CMK (cell line): Measurements from ENCODE around the gene ZC2HC1B.

Experiments
- DNase-seq: peaks from one replicate; pipeline ENCODE4 v3.0.0-alpha.2; 2010; ENCODE audit warnings: low read depth

The ZC2HC1B gene

GRCh38 chr6:143934331-143934730, 70.1 kb downstream of the ZC2HC1B start:
- DNase-seq, result no peak

- DNase-seq, result no peak
Measured at GRCh38 chr6:143934867-143935266, 70.6 kb downstream of the ZC2HC1B start.

DNA sequence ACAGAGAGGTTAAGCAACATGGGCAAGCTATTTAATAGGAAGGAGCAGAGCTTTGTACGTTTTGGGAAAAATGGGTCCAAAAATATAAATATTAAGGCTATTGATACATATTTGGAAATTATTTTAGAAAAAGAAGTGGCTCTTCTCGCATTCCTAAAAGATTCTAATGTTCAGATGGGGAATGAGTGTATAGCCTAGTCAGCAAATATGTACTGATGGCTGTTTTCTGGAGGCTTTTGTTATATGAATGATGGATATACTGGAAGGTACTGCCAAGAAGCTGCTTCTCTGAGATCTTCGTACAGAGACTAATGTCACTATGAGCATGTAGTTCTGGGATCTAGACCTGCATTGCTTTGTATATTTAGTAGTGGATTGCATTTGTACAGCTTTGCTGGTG, 72.1 kb downstream of the ZC2HC1B start:
- no peak for DNase-seq

DNA sequence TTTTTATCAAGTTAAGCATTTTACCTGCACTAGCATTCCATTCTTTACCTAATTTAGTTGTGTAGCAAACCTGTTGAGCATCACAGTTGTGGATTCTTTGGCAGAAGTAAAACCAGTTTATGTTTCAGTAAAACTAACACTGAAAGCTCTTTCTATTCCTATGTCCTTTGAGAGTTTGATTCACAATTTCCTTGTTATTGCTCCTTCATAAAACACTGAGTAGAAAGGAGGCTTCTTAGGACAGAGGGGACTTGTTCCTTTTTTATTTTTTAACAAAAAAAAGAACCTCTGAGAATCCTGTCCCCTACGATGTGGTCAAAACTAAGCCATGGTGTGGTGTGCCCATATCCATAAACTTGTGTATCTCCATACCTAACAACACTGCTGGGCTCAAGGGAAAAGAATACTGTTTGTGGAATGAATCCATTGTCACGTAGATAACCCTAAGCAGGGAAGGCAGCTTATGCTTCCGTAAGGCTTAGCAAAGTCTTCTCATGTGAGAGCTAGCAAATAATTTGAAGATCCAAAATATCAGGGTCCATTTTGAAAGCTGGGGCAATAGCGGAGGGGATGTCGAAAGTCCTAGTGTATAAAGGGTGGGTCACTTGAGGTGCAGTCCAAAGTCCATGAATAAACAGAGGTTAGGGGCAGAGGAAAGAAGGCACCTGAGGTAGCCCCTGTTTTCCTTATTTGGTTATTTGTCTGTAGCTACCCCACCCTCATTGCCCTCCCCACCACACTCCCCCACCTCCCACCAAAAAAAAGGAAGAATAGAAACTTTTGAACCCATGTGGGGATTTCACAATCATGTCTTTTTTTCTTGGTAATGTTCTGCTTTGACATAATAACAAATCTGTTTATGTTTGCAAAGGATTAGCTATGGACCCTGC, 72.7 kb downstream of the ZC2HC1B start:
- no peak for DNase-seq

GRCh38 chr6:143937668-143937970, 73.3 kb downstream of the ZC2HC1B start:
- no peak for DNase-seq

- DNase-seq, result no peak
Measured at GRCh38 chr6:143939364-143939763, 75.1 kb downstream of the ZC2HC1B start.

DNA sequence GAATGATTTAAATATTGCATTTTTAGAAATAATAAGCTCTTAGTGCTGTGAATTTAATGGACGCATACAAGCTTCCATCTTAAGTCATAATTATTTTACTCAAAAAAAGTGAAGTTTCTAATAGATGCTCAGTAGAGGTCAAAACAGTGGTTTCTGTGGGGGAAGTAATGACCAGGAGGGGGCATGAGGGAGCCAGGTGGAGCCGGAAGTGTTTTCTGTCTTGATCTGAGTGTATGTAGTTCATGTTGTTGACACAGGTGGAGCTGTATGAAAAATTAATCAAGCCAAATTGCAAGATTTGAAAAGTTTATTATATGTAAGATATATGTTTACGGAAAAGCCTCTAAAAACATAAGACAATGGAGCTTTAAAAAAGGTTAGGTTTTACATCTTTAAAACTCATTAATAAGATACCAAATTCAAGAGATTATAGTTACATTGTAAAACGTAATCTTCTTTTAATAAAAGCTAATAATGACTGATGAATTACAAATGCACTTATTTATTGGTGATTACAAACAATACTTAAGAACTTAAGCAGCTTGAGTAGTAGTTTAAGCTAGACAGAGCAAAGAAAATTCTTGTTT, 75.8 kb downstream of the ZC2HC1B start:
- DNase-seq, result peak; percentile 39

GRCh38 chr6:143941852-143942627, 77.8 kb downstream of the ZC2HC1B start:
- peak; percentile 44 for DNase-seq

- no peak for DNase-seq
Measured at GRCh38 chr6:143948208-143948607, 83.9 kb downstream of the ZC2HC1B start.

DNA sequence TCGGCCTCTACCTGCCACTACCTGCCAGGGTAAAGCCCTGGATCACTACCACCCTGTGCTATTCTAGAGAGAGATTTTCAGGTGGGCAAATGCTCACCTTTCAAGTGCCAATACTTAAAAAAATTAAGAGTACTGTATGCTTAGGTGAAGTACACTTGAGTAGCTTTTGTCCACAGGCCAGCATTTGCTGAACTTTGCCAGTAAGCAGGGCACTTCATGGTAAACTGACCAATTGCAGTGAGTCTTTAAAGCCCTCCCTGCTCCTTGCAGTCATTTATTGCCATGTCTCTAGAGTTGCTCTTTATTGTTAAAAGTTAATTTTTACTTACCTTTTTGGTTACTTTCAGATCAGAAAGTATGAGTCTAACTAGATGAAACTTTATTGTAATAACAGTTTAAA, 85.3 kb downstream of the ZC2HC1B start:
- DNase-seq, result no peak

- no peak for DNase-seq
Measured at GRCh38 chr6:143949962-143950361, 85.7 kb downstream of the ZC2HC1B start.

DNA sequence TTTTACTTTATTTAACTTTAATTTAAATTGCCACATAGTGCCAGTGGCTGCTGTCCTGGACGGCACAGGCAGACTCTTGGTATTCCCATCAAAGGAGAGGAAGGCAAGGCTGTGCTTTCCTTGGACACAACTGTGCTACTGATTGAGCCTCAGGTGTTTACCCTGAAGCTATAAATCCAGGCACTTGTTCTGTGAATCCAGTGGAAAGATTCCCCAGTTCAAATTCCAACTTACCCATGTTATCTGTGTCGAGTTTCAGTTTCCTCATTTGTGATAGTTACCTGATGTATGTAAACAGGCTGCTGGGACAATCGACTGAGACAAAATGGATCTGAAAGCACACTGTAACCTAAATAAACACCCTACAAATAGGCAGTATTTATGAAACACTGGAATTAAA, 86.6 kb downstream of the ZC2HC1B start:
- no peak for DNase-seq

DNA sequence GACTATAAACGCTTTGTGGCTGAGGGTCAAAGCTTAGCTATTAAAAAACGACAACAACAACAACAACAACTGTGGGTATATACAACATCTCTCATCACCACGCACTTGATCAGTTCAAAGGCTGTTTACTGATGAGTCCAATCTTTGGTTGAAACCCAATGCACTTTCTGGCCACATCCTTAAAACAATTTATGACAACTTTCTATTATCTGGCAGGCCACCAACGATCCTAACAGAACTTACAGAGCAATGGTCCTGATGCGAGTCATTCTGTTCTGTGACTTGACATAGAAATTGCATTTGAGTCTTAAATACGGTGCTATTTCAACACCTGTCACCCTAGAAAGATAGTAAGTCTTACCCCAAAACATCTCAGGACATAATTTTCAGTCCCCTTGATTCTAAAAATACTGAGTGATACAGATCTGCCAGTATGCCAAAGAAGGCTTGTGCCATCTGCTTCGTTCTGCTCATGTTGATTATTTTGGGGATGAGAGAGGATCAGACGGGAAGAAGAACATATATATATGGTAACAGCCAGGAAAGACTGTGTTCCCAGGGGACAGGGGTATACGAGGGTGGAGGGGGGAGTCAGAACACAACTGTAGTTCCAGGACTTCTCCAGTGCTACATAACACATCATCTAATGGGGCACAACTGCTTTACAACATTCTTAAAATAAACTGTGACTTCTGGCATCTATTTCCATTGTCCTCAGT, 87.9 kb downstream of the ZC2HC1B start:
- no peak for DNase-seq

DNA sequence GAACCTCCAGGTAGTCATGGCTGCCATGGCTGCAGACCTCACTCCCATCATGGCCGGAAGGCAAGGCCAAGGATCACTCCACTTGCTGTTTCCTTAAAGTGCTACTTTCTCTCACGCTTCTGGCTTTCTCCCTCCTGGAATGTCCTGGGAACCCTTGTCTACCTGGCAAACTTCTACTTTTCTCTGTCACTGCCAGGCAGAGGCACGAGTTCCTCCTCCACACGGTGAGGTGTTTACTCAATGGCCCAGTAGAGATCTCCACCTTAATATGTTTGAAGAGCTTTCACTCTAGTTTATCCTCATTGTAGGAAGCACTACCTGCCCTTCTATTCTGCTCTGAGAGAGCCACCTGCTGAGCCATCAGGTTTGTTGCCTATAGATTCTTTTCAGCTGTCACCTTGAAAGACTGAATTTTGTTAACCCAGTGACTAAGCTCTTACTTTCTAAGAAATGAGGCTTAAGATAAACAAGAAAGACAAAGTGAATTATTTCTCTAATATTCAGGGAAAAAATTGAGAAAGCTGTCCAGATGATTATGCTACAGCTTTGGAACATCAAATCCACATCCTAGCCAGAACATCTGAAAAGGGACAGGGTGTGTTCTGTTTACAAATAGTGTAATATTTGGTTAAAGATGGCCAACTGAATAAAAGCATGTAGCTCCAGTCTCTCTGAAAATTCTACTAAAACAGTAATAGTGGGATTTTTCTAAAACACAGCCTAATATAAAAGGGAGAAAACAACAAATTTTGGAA, 88.8 kb downstream of the ZC2HC1B start:
- DNase-seq, result no peak

DNA sequence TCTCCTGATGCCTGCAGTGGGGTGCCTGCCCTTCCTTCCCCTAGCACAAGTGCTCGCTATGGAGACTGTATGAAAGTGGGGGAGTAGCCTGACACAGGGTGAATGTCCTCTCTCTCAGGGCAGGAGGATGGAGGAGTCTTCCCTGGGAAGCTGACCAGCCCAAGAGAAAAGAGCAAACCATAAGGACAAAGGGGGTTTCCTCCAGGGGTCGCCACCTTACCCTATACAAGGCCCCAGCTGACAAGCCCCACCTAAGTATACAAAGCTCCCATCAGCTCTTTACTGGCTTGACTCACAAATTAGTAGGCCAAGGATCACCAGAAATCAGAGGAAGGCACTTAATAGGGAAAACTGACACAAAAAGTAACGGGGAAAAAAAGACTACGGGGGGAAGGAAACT, 89.6 kb downstream of the ZC2HC1B start:
- DNase-seq, result no peak

- DNase-seq, result no peak
Measured at GRCh38 chr6:143955971-143956370, 91.7 kb downstream of the ZC2HC1B start.

- no peak for DNase-seq
Measured at GRCh38 chr6:143957679-143958274, 93.5 kb downstream of the ZC2HC1B start.

DNA sequence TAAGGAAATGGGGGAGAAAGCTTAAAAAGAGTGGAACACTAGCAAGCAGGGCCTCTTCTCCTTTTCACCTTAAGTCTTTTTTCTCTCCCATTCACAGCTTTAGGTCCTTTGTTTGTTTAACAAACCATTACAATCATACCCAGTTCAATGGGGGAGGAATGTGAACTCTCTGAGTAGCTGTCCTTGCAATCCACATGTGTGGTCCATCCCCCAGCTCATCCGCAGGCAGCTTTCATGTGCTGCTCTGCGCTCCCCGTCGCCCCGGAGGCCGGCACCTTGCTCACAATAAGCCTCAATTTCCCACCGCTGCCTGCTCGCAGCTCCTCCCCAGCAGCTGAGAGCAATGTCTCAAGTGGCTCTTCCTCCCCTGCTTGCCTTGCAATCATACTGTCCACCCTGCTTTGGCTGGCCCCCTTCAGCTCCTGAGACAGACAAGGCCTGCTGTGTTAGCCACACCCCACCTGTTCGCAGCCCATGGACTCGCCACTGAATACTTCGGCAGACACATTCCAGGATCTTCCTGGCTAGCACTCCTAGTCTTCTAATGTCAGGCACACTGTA, 94.6 kb downstream of the ZC2HC1B start:
- DNase-seq, result no peak

- DNase-seq, result no peak
Measured at GRCh38 chr6:143959927-143960326, 95.7 kb downstream of the ZC2HC1B start.

- no peak for DNase-seq
Measured at GRCh38 chr6:143961066-143961465, 96.8 kb downstream of the ZC2HC1B start.
